Left lung (tissue), 8 donors: ENCODE data around the gene RAB6D. TPM values are rescaled to one million over a fixed set of nuclear protein-coding genes. Genes with fewer than 3 reads are reported as not detected.

ENCODE experiments used
- polyA plus RNA-seq, 6 donors: library from polyadenylated mRNA; unstranded; fragments of 120-200 nt; gene quantifications; one replicate each; pipeline ENCODE4 v1.2.1, GENCODE V29; 2013; ENCODE audit not compliant: insufficient read length in 6 of 6
- total RNA-seq, 2 donors: library from RNA; stranded (reverse); fragmentation: NEBNext Ultra II Directional; extraction: Animal tissue kit (Norgen Biotek cat#: 25700); gene quantifications; one replicate each; pipeline ENCODE4 v1.2.1, GENCODE V29; 2021
- donor health status: DM: no; HTN: yes; CAD: no.
- donor health status: DM: no; HTN: no; CAD: no.

Gene RAB6D
- total and polyA plus RNA-seq, 8 donors, result 1.5 to 2.5 (median 2.1) TPM; not detected in 2

Other genes with a start within 250 kb of the RAB6D start
- under 1 TPM; 0.09 to 0.16 TPM for gene POTEE, start 154.6 kb downstream of the RAB6D start, total RNA-seq
- under 1 TPM; 0.03 to 0.21 (median 0.08) TPM for gene POTEE, start 154.6 kb downstream of the RAB6D start, polyA plus RNA-seq
- not detected for gene TUBA3D, start 112.0 kb upstream of the RAB6D start, total RNA-seq
- 1 to 10 TPM in 5 of 6 donors, under 1 TPM in 1; 0.86 to 1.5 (median 1.2) TPM for gene TUBA3D, start 112.0 kb upstream of the RAB6D start, polyA plus RNA-seq
- 10 to 100 TPM; 43.4 to 59.8 TPM for gene MZT2A, start 128.2 kb upstream of the RAB6D start, total RNA-seq
- gene MZT2A, start 128.2 kb upstream of the RAB6D start, polyA plus RNA-seq, result 10 to 100 TPM; 32.2 to 67.5 (median 45.1) TPM
- gene CCDC74A, start 163.7 kb upstream of the RAB6D start, total RNA-seq, result 1 to 10 TPM; 2.7 to 4.4 TPM
- 10 to 100 TPM in 1 of 6 donors, 1 to 10 TPM in 5; 6.2 to 10.6 (median 9.1) TPM for gene CCDC74A, start 163.7 kb upstream of the RAB6D start, polyA plus RNA-seq